ENCODE data around the gene INTS11.

DNA sequence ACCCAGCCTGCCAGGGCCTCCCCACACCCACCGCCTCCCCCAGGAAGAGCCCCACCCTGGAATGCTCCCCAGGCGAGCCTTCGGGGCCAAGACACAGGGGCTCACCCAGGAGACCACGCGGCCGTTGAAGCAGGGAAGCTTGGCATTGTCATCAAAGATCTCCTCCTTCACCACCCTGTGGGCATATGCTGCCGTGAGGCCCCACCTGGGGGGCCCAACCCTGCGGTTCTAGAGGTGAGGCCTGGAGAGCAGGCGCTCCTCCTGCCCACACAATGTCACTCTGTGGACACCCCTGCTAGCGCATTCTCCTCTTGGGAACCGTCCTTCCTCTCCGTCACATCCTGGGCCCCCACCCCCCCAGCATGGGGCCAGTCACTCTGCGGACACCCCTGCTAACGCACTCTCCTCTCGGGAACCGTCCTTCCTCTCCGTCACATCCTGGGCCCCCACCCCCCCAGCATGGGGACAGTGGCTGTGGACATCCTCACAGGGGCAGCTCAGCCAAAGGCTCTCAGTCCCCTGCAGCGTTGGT, 18.2 kb upstream of the INTS11 start:
- TF ChIP-seq EP300 (IDR thresholded peaks at IDR 0.05; ENCODE audit: borderline replicate concordance) (no peak), CEBPB (IDR thresholded peaks at IDR 0.05) (no peak)
